ENCODE measurements around the gene MACROD2.

Gene MACROD2

DNA sequence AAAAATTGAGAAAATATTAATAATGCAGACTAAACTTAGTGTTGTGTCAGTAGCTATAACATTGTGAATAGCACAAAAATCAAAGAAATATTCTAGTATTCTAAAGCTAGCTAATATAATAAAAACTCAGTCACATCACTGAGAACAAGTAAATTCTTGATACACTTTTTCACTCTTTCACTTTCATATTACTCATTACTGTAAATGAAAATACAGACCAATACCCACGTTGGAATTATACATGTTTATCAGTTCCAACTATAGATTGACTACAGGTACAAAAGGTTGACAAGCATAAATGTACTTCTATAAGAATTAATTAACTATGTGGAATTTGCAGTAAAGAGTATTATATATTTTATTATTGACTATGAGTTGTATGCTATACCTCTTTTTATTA lies 1385.5 kb downstream of the MACROD2 start:
- H3K4me3 ChIP-seq (replicated peaks; ENCODE audit: low read depth, low read length): no peak overlapping the region
- no peak for TF ChIP-seq CTCF (IDR thresholded peaks at IDR 0.05; ENCODE audit: low read depth, low read length, missing control alignments)
- no peak for DNase-seq (ENCODE audit: extremely low read depth, low read depth)

DNA sequence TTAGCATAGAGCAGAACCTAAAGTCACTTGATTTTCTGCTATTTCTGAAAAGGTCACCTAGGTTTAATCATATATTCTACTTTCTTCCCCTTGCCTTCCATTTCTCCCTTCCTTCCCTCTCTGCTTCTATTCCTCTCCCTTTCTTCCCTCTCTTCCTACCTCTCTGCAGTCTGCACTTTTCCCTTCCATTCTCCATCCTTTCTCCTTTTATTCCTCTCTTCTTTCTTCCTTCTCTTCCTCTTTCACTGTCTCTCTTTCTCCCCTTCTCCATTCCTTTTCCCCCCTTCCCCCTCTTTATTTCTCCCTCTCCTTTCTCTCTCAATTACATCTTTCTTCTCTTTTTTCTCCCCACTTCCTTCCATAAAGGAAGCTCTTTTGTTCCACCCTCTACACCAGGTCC lies 1391.9 kb downstream of the MACROD2 start:
- H3K4me3 ChIP-seq (replicated peaks; ENCODE audit: low read depth, low read length): no peak overlapping the region
- TF ChIP-seq CTCF (IDR thresholded peaks at IDR 0.05; ENCODE audit: low read depth, low read length, missing control alignments): no peak
- no peak for DNase-seq (ENCODE audit: extremely low read depth, low read depth)

- no peak for DNase-seq (ENCODE audit: extremely low read depth, low read depth)
- no peak overlapping the region for H3K4me3 ChIP-seq (replicated peaks; ENCODE audit: low read depth, low read length)
- no peak for TF ChIP-seq CTCF (IDR thresholded peaks at IDR 0.05; ENCODE audit: low read depth, low read length, missing control alignments)
Measured at GRCh38 chr20:15395457-15395856, 1400.1 kb downstream of the MACROD2 start.

GRCh38 chr20:15396026-15396425 lies 1400.7 kb downstream of the MACROD2 start:
- no peak overlapping the region for H3K4me3 ChIP-seq (replicated peaks; ENCODE audit: low read depth, low read length)
- DNase-seq (ENCODE audit: extremely low read depth, low read depth): no peak
- no peak for TF ChIP-seq CTCF (IDR thresholded peaks at IDR 0.05; ENCODE audit: low read depth, low read length, missing control alignments)

GRCh38 chr20:15396900-15397299 lies 1401.6 kb downstream of the MACROD2 start:
- no peak for DNase-seq (ENCODE audit: extremely low read depth, low read depth)
- TF ChIP-seq CTCF (IDR thresholded peaks at IDR 0.05; ENCODE audit: low read depth, low read length, missing control alignments): no peak
- no peak overlapping the region for H3K4me3 ChIP-seq (replicated peaks; ENCODE audit: low read depth, low read length)

- H3K4me3 ChIP-seq (replicated peaks; ENCODE audit: low read depth, low read length): no peak overlapping the region
- DNase-seq (ENCODE audit: extremely low read depth, low read depth): no peak
- no peak for TF ChIP-seq CTCF (IDR thresholded peaks at IDR 0.05; ENCODE audit: low read depth, low read length, missing control alignments)
Measured at GRCh38 chr20:15399781-15400180, 1404.5 kb downstream of the MACROD2 start.

DNA sequence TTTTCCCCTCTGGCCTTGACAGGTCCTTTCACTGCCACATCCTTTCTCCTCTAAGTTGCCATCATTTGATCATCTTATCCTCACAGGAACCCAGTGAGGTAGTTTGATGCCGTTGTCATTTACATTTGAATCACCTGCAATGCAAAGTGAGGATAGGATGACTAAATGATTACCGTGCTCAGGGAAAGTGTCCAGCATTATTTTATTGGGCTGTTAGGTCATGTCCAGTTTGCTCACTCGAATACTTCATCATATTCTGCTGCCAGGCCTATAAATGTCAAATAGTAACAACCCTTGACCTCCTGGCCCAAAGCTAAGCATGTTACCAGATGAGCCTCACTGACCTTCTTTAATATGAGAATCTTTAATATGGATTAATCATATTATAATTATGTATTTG lies 1410.8 kb downstream of the MACROD2 start:
- no peak for TF ChIP-seq CTCF (IDR thresholded peaks at IDR 0.05; ENCODE audit: low read depth, low read length, missing control alignments)
- DNase-seq (ENCODE audit: extremely low read depth, low read depth): no peak
- H3K4me3 ChIP-seq (replicated peaks; ENCODE audit: low read depth, low read length): no peak overlapping the region

All from HFF-Myc (cell line).